WTC11 (cell line): ENCODE data around the gene DYNLL1. TPM values are rescaled to one million over a fixed set of nuclear protein-coding genes. Genes with fewer than 3 reads are reported as not detected.

Source experiments
- ATAC-seq: fragments of 200-7000 bp; cut with Tn5 transposase; 2 replicates; pipeline ENCODE4 v1.10.0; 2021; ENCODE audit warnings: mild to moderate bottlenecking, moderate library complexity
- CTCF ChIA-PET: fragments of 300-600 bp; sonication (Branson Sonifier 250); formaldehyde crosslinking; loops from one replicate; lab custom pipeline; 2021; ENCODE audit warnings: antibody characterized with exemption; lab: Charles Lee
- POLR2A ChIA-PET: fragments of 350-600 bp; sonication (Branson Sonifier 250); formaldehyde crosslinking; loops from one replicate; lab custom pipeline; 2021; ENCODE audit warnings: antibody characterized with exemption; lab: Charles Lee
- DNase-seq: peaks from one replicate; pipeline ENCODE4 v3.0.0; 2021; ENCODE audit warnings: low spot score
- H3K27ac Mint-ChIP-seq: 2 replicates; pipeline ENCODE4 v1.8.0; 2021; ENCODE audit warnings: mixed read lengths
- H3K27me3 Mint-ChIP-seq: 2 replicates; pipeline ENCODE4 v1.8.0; 2021; ENCODE audit warnings: low read depth, mild to moderate bottlenecking, moderate library complexity, mixed read lengths
- H3K36me3 Mint-ChIP-seq: 2 replicates; pipeline ENCODE4 v1.8.0; 2021; ENCODE audit warnings: mixed read lengths
- H3K4me1 Mint-ChIP-seq: 2 replicates; pipeline ENCODE4 v1.8.0; 2022; ENCODE audit warnings: mixed read lengths
- H3K4me3 Mint-ChIP-seq: 2 replicates; pipeline ENCODE4 v1.8.0; 2021; ENCODE audit warnings: mild to moderate bottlenecking, moderate library complexity, mixed read lengths
- H3K9me3 Mint-ChIP-seq: 2 replicates; pipeline ENCODE4 v1.8.0; 2021; ENCODE audit warnings: mixed read lengths
- AFF4 ChIP-seq: sonication (generic); formaldehyde crosslinking; IDR thresholded peaks from 2 replicates; pipeline ENCODE4 v1.8.1; 2023; ENCODE audit warnings: mild to moderate bottlenecking, missing genetic modification reagents, borderline replicate concordance
- ATF2 ChIP-seq: sonication (generic); formaldehyde crosslinking; IDR thresholded peaks from 2 replicates; pipeline ENCODE4 v1.8.1; 2022; ENCODE audit warnings: low read depth, missing genetic modification reagents, borderline replicate concordance
- FOXP1 ChIP-seq: sonication (generic); formaldehyde crosslinking; IDR thresholded peaks from 2 replicates; pipeline ENCODE4 v1.8.0; 2022; ENCODE audit warnings: missing genetic modification reagents, mild to moderate bottlenecking, moderate library complexity, borderline replicate concordance
- GTF2I ChIP-seq: fragments of 250-450 bp; sonication (Bioruptor Pico); conservative IDR thresholded peaks from 2 replicates; pipeline ENCODE4 v1.4.0; 2021; ENCODE audit warnings: mild to moderate bottlenecking
- PRRX2 ChIP-seq: fragments of 250-450 bp; sonication (Bioruptor Pico); IDR thresholded peaks from 2 replicates; pipeline ENCODE4 v1.8.0; 2021; ENCODE audit warnings: mild to moderate bottlenecking
- TEAD1 ChIP-seq: sonication (generic); formaldehyde crosslinking; IDR thresholded peaks from 2 replicates; pipeline ENCODE4 v1.8.0; 2022; ENCODE audit warnings: mild to moderate bottlenecking, missing genetic modification reagents
- TEAD4 ChIP-seq: sonication (generic); formaldehyde crosslinking; IDR thresholded peaks from 2 replicates; pipeline ENCODE4 v1.8.0; 2022; ENCODE audit warnings: mild to moderate bottlenecking, missing genetic modification reagents
- TP53 ChIP-seq: sonication (generic); formaldehyde crosslinking; IDR thresholded peaks from 2 replicates; pipeline ENCODE4 v1.8.1; 2023; ENCODE audit warnings: mild to moderate bottlenecking, missing genetic modification reagents
- ZNF425 ChIP-seq: fragments of 250-450 bp; sonication (Bioruptor Pico); conservative IDR thresholded peaks from 2 replicates; pipeline ENCODE4 v1.9.0; 2021; ENCODE audit warnings: mild to moderate bottlenecking
- ZNF671 ChIP-seq: fragments of 250-450 bp; sonication (Bioruptor Pico); IDR thresholded peaks from 2 replicates; pipeline ENCODE4 v1.8.0; 2021; ENCODE audit warnings: mild to moderate bottlenecking
- total RNA-seq: library from RNA; stranded (reverse); gene quantifications from 3 replicates; pipeline ENCODE4 v1.2.3, GENCODE V29; 2021

DYNLL1 gene
- total RNA-seq, 1 experiment from 2014 or later = 327 TPM

GRCh38 chr12:120497524-120498150 lies 1.7 kb downstream of the DYNLL1 start:
- Mint-ChIP-seq H3K9me3 (no peaks in the 10 kb centered on the region), H3K27ac (peak overlapping the region; percentile 61), H3K27me3 (no peaks in the 10 kb centered on the region), H3K4me1 (peaks cover 33% of the 10 kb centered on the region), H3K4me3 (peak overlapping the region; percentile 93), H3K36me3 (peaks cover 42% of the 10 kb centered on the region)
- ChIA-PET POLR2A (interaction anchor here (1.6 to 1.9 kb wide), 2 partner anchors 7 to 31 kb away, joined by 9 to 13 read pairs; partner anchors contain the start of gene COQ5), CTCF (interaction anchor here (1.6 to 2.4 kb wide), 3 partner anchors 7 to 31 kb away, joined by 5 to 22 read pairs (median 15); partner anchors contain the start of gene SRSF9)
- ATAC-seq (no peak), DNase-seq (no peak)
- no peak for TF ChIP-seq ATF2 (CRISPR knock-in tag)

GRCh38 chr12:120498870-120499515 lies 3.1 kb downstream of the DYNLL1 start:
- ATAC-seq (no peak), DNase-seq (no peak)
- H3K36me3 Mint-ChIP-seq = peaks cover 53% of the 10 kb centered on the region
- CTCF ChIA-PET = interaction anchor here (0.8 to 1.8 kb wide), 6 partner anchors 29 to 197 kb away, joined by 3 to 8 read pairs (median 4); partner anchors contain the start of genes COQ5 and SIRT4
- peaks cover 37% of the 10 kb centered on the region for H3K4me1 Mint-ChIP-seq
- H3K4me3 Mint-ChIP-seq = peak overlapping the region; percentile 93
- no peaks in the 10 kb centered on the region for H3K27me3 Mint-ChIP-seq
- peak overlapping the region; percentile 61 for H3K27ac Mint-ChIP-seq
- POLR2A ChIA-PET = interaction anchor here (1.0 kb wide), 1 partner anchor 32 kb away, joined by 4 read pairs; no protein-coding TSS in a partner anchor
- H3K9me3 Mint-ChIP-seq = no peaks in the 10 kb centered on the region; the same call in 1 of the 2 replicates
- TF ChIP-seq TEAD1 (CRISPR knock-in tag) (no peak), ZNF671 (CRISPR knock-in tag) (no peak), TP53 (CRISPR knock-in tag) (no peak), FOXP1 (no peak), GTF2I (CRISPR knock-in tag) (no peak), ZNF425 (0 out of 2 replicates have a peak, but pooled peaks have one; percentile 21), PRRX2 (CRISPR knock-in tag) (0 out of 2 replicates have a peak, but pooled peaks have one; percentile 18), TEAD4 (CRISPR knock-in tag) (no peak), AFF4 (CRISPR knock-in tag) (0 out of 2 replicates have a peak, but pooled peaks have one; percentile 14)

GRCh38 chr12:120500581-120500980 lies 4.7 kb downstream of the DYNLL1 start:
- Mint-ChIP-seq H3K27me3 (no peaks in the 10 kb centered on the region), H3K4me3 (no peak overlapping the region), H3K9me3 (no peaks in the 10 kb centered on the region; the same call in 1 of the 2 replicates), H3K27ac (peak overlapping the region; percentile 30), H3K36me3 (peaks cover 54% of the 10 kb centered on the region), H3K4me1 (peaks cover 40% of the 10 kb centered on the region)
- no peak for TF ChIP-seq TEAD4 (CRISPR knock-in tag)
- no peak for ATAC-seq
- ChIA-PET CTCF (interaction anchor here (0.8 to 1.0 kb wide), 3 partner anchors 28 to 148 kb away, joined by 3 to 4 read pairs (median 4); partner anchors contain the start of gene COQ5), POLR2A (interaction anchor here (0.5 kb wide), 1 partner anchor 8 kb away, joined by 3 read pairs; no protein-coding TSS in a partner anchor)
- DNase-seq = no peak
